HepG2 (cell line): Measurements from ENCODE around the gene SYNGAP1. TPM values are rescaled to one million over a fixed set of nuclear protein-coding genes. Genes with fewer than 3 reads are reported as not detected.
A peak's percentile ranks its signal among the peaks of the same experiment; 100 is the strongest.

Experiments
- ARNTL ChIP-seq: sonication (generic); formaldehyde crosslinking; IDR thresholded peaks from 2 replicates; pipeline ENCODE4 v1.4.0; 2020; ENCODE audit warnings: mild to moderate bottlenecking, missing genetic modification reagents
- BRCA1 ChIP-seq: sonication (generic); formaldehyde crosslinking; IDR thresholded peaks from 2 replicates; pipeline ENCODE4 v1.4.0; 2020; ENCODE audit warnings: missing genetic modification reagents
- CEBPB ChIP-seq: IDR thresholded peaks from 2 replicates; pipeline ENCODE4 v1.6.1; 2011; ENCODE audit warnings: low read depth, low read length, improper control_type of control experiment, borderline replicate concordance
- EEA1 ChIP-seq: sonication (generic); formaldehyde crosslinking; IDR thresholded peaks from 2 replicates; pipeline ENCODE4 v1.5.1; 2020; ENCODE audit warnings: mild to moderate bottlenecking, missing genetic modification reagents, borderline replicate concordance
- HDAC1 ChIP-seq: sonication (generic); formaldehyde crosslinking; IDR thresholded peaks from 2 replicates; pipeline ENCODE4 v1.5.1; 2020; ENCODE audit warnings: mild to moderate bottlenecking, missing genetic modification reagents
- HINFP ChIP-seq: sonication (generic); formaldehyde crosslinking; IDR thresholded peaks from 2 replicates; pipeline ENCODE4 v1.4.0; 2020; ENCODE audit warnings: low read depth, mild to moderate bottlenecking, missing genetic modification reagents
- HNRNPL ChIP-seq: fragments of 200-400 bp; formaldehyde crosslinking; IDR thresholded peaks from 2 replicates; pipeline ENCODE4 v1.6.1; 2017; ENCODE audit warnings: mild to moderate bottlenecking, low read depth, low read length
- HOXA5 ChIP-seq: sonication (generic); formaldehyde crosslinking; IDR thresholded peaks from 2 replicates; pipeline ENCODE4 v1.4.0; 2020; ENCODE audit warnings: missing genetic modification reagents
- NCOA5 ChIP-seq: sonication (generic); formaldehyde crosslinking; IDR thresholded peaks from 2 replicates; pipeline ENCODE4 v1.4.0; 2020; ENCODE audit warnings: missing genetic modification reagents
- SP5 ChIP-seq: IDR thresholded peaks from 2 replicates; pipeline ENCODE4 v1.6.1; 2016; ENCODE audit warnings: low read depth, borderline replicate concordance
- THAP11 ChIP-seq: IDR thresholded peaks from 2 replicates; pipeline ENCODE4 v1.6.1; 2016; ENCODE audit warnings: missing biosample characterization, missing genetic modification reagents
- ZBTB20 ChIP-seq: sonication (generic); formaldehyde crosslinking; IDR thresholded peaks from 2 replicates; pipeline ENCODE4 v1.8.1; 2023; ENCODE audit warnings: missing genetic modification reagents, low read depth, mild to moderate bottlenecking, borderline replicate concordance
- ZNF263 ChIP-seq: sonication (generic); formaldehyde crosslinking; IDR thresholded peaks from 2 replicates; pipeline ENCODE4 v1.4.0; 2020; ENCODE audit warnings: missing genetic modification reagents
- ZNF331 ChIP-seq: sonication (generic); formaldehyde crosslinking; IDR thresholded peaks from 2 replicates; pipeline ENCODE4 v1.4.0; 2020; ENCODE audit warnings: missing genetic modification reagents
- ZNF33A ChIP-seq: sonication (generic); formaldehyde crosslinking; IDR thresholded peaks from 2 replicates; pipeline ENCODE4 v1.5.1; 2020; ENCODE audit warnings: missing genetic modification reagents, mild to moderate bottlenecking, moderate library complexity, borderline replicate concordance
- ZNF350 ChIP-seq: sonication (generic); formaldehyde crosslinking; IDR thresholded peaks from 2 replicates; pipeline ENCODE4 v1.4.0; 2020; ENCODE audit warnings: mild to moderate bottlenecking, low read depth, missing genetic modification reagents, borderline replicate concordance
- ZNF570 ChIP-seq: sonication (generic); formaldehyde crosslinking; IDR thresholded peaks from 2 replicates; pipeline ENCODE4 v1.4.0; 2020; ENCODE audit warnings: mild to moderate bottlenecking, missing genetic modification reagents, borderline replicate concordance
- ZNF704 ChIP-seq: sonication (generic); formaldehyde crosslinking; IDR thresholded peaks from 2 replicates; pipeline ENCODE4 v1.8.1; 2023; ENCODE audit warnings: mild to moderate bottlenecking, inconsistent platforms, moderate library complexity, missing genetic modification reagents, borderline replicate concordance
- ZNF724P ChIP-seq: sonication (generic); formaldehyde crosslinking; IDR thresholded peaks from 2 replicates; pipeline ENCODE4 v1.8.0; 2022; ENCODE audit warnings: missing genetic modification reagents, borderline replicate concordance
- ZSCAN22 ChIP-seq: sonication (generic); formaldehyde crosslinking; IDR thresholded peaks from 2 replicates; pipeline ENCODE4 v1.4.0; 2020; ENCODE audit warnings: mild to moderate bottlenecking, missing genetic modification reagents
- polyA plus RNA-seq, 8 experiments: library from polyadenylated mRNA; depleted of rRNA in 3 of 8; stranded (reverse) in 7 of 8; unstranded in 1 of 8; fragments of >200 nt; fragmentation: Illumina TruSeq in 4 of 8; extraction: Trizol in 4 of 8; gene quantifications; 2 replicates each; pipeline versions ENCODE4 v1.2.1 to v1.2.3, GENCODE V29; 2011 to 2016; ENCODE audit warnings: low read depth in 4 of 8, missing spikeins in 1 of 8, mixed read lengths in 1 of 8; ENCODE audit not compliant: insufficient read depth in 1 of 8
- total RNA-seq, 5 experiments: library from RNA; depleted of rRNA; stranded (reverse); fragments of >200 nt; fragmentation: Illumina TruSeq; extraction: Trizol; gene quantifications; 2 replicates each; pipeline ENCODE4 v1.2.3, GENCODE V29; 2016; ENCODE audit warnings: low read depth in 1 of 5
- TF ChIP-seq, protein P1 (sequence below): sonication (generic); formaldehyde crosslinking; IDR thresholded peaks from 2 replicates; pipeline ENCODE4 v1.9.0; 2021; ENCODE audit warnings: missing genetic modification reagents, mild to moderate bottlenecking, borderline replicate concordance
- TF ChIP-seq, protein P2 (sequence below): sonication (generic); formaldehyde crosslinking; conservative IDR thresholded peaks from 2 replicates; pipeline ENCODE4 v1.8.0; 2022; ENCODE audit warnings: missing genetic modification reagents

Gene SYNGAP1
- total and polyA plus RNA-seq, 2 of the 13 experiments (the other 11 are each of a cell fraction or from before 2014, with no cell fraction given): 0.75 to 1.1 TPM

DNA sequence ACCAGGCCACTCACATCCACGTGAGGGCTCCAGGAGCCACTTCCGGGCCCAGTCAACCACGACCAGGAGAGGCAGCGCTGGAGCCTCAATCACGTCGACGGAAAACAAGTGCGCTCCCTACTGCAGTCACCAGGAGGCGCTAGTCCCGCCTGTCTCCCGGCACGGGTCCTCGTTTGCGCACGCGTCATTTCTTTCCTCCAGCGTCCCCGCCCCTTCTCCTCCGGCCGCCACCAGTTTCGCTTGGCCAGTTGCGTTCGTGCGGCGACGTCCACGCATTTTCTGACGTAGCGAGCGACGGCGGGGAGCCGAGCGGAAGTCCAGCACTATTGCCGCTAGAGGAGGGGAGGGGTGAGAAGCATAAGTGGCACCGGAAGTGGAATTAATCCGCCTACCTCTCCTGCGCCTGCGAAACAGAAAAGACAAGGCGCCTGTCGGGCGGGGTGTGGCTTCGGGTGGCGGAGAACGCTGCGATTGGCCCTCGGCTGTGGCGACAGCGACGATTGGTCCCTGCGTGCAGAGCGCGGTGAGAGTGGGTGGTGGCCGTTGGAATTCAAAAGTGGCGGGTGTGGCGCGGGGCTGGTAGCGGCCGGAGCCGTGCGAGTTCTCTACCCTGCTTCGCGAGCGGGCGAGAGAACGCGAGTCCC is 28.5 kb upstream of the SYNGAP1 start, which contains the start of gene KIFC1 (continued):
- TF ChIP-seq ZNF724P (CRISPR knock-in tag) (peak; percentile 97; the same call in 1 of the 2 replicates), ZNF263 (CRISPR knock-in tag) (peak; percentile 52; the same call in 1 of the 2 replicates), ZNF331 (CRISPR knock-in tag) (peak; percentile 89), ARNTL (CRISPR knock-in tag) (peak; percentile 85), SP5 (CRISPR knock-in tag) (peak; percentile 61; the same call in 1 of the 2 replicates), ZBTB20 (peak; percentile 83), HOXA5 (CRISPR knock-in tag) (no peak; the same call in 1 of the 2 replicates), ZNF33A (no peak; the same call in 1 of the 2 replicates), THAP11 (peak; percentile 95), ZNF704 (CRISPR knock-in tag) (peak; percentile 88; the same call in 1 of the 2 replicates), ZSCAN22 (CRISPR knock-in tag) (no peak), HNRNPL (peak; percentile 58; the same call in 1 of the 2 replicates), BRCA1 (peak; percentile 72; the same call in 1 of the 2 replicates), CEBPB (no peak), ZNF570 (CRISPR knock-in tag) (no peak), HDAC1 (CRISPR knock-in tag) (peak; percentile 100), ZNF350 (CRISPR knock-in tag) (peak; percentile 99), HINFP (CRISPR knock-in tag) (peak; percentile 84), NCOA5 (CRISPR knock-in tag) (no peak), EEA1 (no peak; the same call in 1 of the 2 replicates)
- TF ChIP-seq, protein P1, sequence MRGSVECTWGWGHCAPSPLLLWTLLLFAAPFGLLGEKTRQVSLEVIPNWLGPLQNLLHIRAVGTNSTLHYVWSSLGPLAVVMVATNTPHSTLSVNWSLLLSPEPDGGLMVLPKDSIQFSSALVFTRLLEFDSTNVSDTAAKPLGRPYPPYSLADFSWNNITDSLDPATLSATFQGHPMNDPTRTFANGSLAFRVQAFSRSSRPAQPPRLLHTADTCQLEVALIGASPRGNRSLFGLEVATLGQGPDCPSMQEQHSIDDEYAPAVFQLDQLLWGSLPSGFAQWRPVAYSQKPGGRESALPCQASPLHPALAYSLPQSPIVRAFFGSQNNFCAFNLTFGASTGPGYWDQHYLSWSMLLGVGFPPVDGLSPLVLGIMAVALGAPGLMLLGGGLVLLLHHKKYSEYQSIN (CRISPR knock-in tag): no peak
- TF ChIP-seq, protein P2, sequence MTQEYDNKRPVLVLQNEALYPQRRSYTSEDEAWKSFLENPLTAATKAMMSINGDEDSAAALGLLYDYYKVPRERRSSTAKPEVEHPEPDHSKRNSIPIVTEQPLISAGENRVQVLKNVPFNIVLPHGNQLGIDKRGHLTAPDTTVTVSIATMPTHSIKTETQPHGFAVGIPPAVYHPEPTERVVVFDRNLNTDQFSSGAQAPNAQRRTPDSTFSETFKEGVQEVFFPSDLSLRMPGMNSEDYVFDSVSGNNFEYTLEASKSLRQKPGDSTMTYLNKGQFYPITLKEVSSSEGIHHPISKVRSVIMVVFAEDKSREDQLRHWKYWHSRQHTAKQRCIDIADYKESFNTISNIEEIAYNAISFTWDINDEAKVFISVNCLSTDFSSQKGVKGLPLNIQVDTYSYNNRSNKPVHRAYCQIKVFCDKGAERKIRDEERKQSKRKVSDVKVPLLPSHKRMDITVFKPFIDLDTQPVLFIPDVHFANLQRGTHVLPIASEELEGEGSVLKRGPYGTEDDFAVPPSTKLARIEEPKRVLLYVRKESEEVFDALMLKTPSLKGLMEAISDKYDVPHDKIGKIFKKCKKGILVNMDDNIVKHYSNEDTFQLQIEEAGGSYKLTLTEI (CRISPR knock-in tag): no peak
